RWPE2 (cell line): Measurements from ENCODE around the gene NR5A1.
A peak's percentile ranks its signal among the peaks of the same experiment; 100 is the strongest.

Experiments
- ATAC-seq: fragments of 200-7000 bp; cut with Tn5 transposase; 3 replicates; pipeline ENCODE4 v1.9.1; 2021; ENCODE audit warnings: low read depth
- DNase-seq: peaks from one replicate; pipeline ENCODE4 v3.0.0-alpha.2; 2020; ENCODE audit warnings: low spot score
- H3K27ac ChIP-seq: fragments of 450-650 bp; 2 replicates; pipeline ENCODE4 v1.5.1; 2017; ENCODE audit warnings: mild to moderate bottlenecking; ENCODE audit not compliant: poor library complexity, severe bottlenecking
- H3K27me3 ChIP-seq: fragments of 250-450 bp; sonication (Bioruptor Pico); 2 replicates; pipeline ENCODE4 v1.5.1; 2021; ENCODE audit warnings: mild to moderate bottlenecking, moderate library complexity; ENCODE audit not compliant: insufficient read depth, poor library complexity, severe bottlenecking
- H3K36me3 ChIP-seq: fragments of 250-450 bp; sonication (Bioruptor Pico); 2 replicates; pipeline ENCODE4 v1.5.1; 2020; ENCODE audit warnings: low read depth, mild to moderate bottlenecking, moderate library complexity
- H3K4me1 ChIP-seq: fragments of 250-450 bp; sonication (Bioruptor Pico); 2 replicates; pipeline ENCODE4 v1.5.1; 2021; ENCODE audit warnings: mild to moderate bottlenecking, moderate library complexity; ENCODE audit not compliant: insufficient read depth, poor library complexity, severe bottlenecking
- H3K4me3 ChIP-seq: fragments of 250-450 bp; sonication (Bioruptor Pico); 2 replicates; pipeline ENCODE4 v1.5.1; 2021; ENCODE audit warnings: mild to moderate bottlenecking, moderate library complexity; ENCODE audit not compliant: severe bottlenecking
- H3K9me3 ChIP-seq: fragments of 250-450 bp; sonication (Bioruptor Pico); 2 replicates; pipeline ENCODE4 v1.5.1; 2021; ENCODE audit warnings: mild to moderate bottlenecking, moderate library complexity; ENCODE audit not compliant: severe bottlenecking
- CTCF ChIP-seq: fragments of 450-650 bp; IDR thresholded peaks from one replicate; pipeline ENCODE4 v1.5.1; 2017; ENCODE audit warnings: mild to moderate bottlenecking, moderate library complexity; ENCODE audit not compliant: poor library complexity, severe bottlenecking

The NR5A1 gene

GRCh38 chr9:124551472-124552272 is 44.5 kb upstream of the NR5A1 start:
- TF ChIP-seq CTCF = peak; percentile 86
- H3K36me3 ChIP-seq = no peaks in the 10 kb centered on the region; the same call in 1 of the 2 replicates
- DNase-seq = no peak
- peak; percentile 85 for ATAC-seq
- H3K27ac ChIP-seq = peak overlapping the region; percentile 26
- no peaks in the 10 kb centered on the region for H3K27me3 ChIP-seq
- no peak overlapping the region for H3K4me3 ChIP-seq
- H3K4me1 ChIP-seq = peaks cover 9% of the 10 kb centered on the region
- no peaks in the 10 kb centered on the region for H3K9me3 ChIP-seq

- Histone ChIP-seq H3K4me3 (no peak overlapping the region), H3K27ac (no peak overlapping the region), H3K36me3 (no peaks in the 10 kb centered on the region; the same call in 1 of the 2 replicates), H3K9me3 (no peaks in the 10 kb centered on the region), H3K27me3 (no peaks in the 10 kb centered on the region), H3K4me1 (peaks cover 9% of the 10 kb centered on the region)
- no peak for TF ChIP-seq CTCF
- DNase-seq = no peak
- no peak for ATAC-seq
These were observed 42.9 kb upstream of the NR5A1 start for GRCh38 chr9:124550072-124550471.

- no peak for ATAC-seq
- Histone ChIP-seq H3K4me3 (no peak overlapping the region), H3K27ac (no peak overlapping the region)
These were observed 41.8 kb upstream of the NR5A1 start for GRCh38 chr9:124549016-124549415.

GRCh38 chr9:124544535-124544934 is 37.3 kb upstream of the NR5A1 start:
- Histone ChIP-seq H3K4me3 (no peak overlapping the region), H3K36me3 (peaks cover 3% of the 10 kb centered on the region; the same call in 1 of the 2 replicates), H3K9me3 (no peaks in the 10 kb centered on the region), H3K27ac (no peak overlapping the region), H3K4me1 (no peaks in the 10 kb centered on the region), H3K27me3 (no peaks in the 10 kb centered on the region)
- DNase-seq (no peak), ATAC-seq (no peak)
- no peak for TF ChIP-seq CTCF

More at GRCh38 chr9:124549016-124549415, 41.8 kb upstream of the NR5A1 start:
- Histone ChIP-seq H3K36me3 (no peaks in the 10 kb centered on the region; the same call in 1 of the 2 replicates), H3K4me1 (peaks cover 9% of the 10 kb centered on the region), H3K9me3 (no peaks in the 10 kb centered on the region), H3K27me3 (no peaks in the 10 kb centered on the region)
- no peak for TF ChIP-seq CTCF
- no peak for DNase-seq

GRCh38 chr9:124541824-124542223 is 34.6 kb upstream of the NR5A1 start:
- H3K27ac ChIP-seq = no peak overlapping the region
- no peaks in the 10 kb centered on the region for H3K9me3 ChIP-seq
- H3K27me3 ChIP-seq = no peaks in the 10 kb centered on the region
- H3K4me1 ChIP-seq = no peaks in the 10 kb centered on the region
- ATAC-seq (no peak), DNase-seq (no peak)
- H3K36me3 ChIP-seq = peaks cover 8% of the 10 kb centered on the region; the same call in 1 of the 2 replicates
- no peak overlapping the region for H3K4me3 ChIP-seq
- no peak for TF ChIP-seq CTCF
